Measurements from ENCODE around the gene BAIAP3.

BAIAP3 gene

GRCh38 chr16:1348441-1348840 is 15.0 kb downstream of the BAIAP3 start:
- DNase-seq (ENCODE audit: low spot score) = no peak

- no peak for DNase-seq (ENCODE audit: low spot score)
Measured at GRCh38 chr16:1348926-1349325, 15.5 kb downstream of the BAIAP3 start.

- DNase-seq (ENCODE audit: low spot score) = no peak
Measured at GRCh38 chr16:1349351-1349750, 15.9 kb downstream of the BAIAP3 start.

- DNase-seq (ENCODE audit: low spot score) = no peak
Measured at GRCh38 chr16:1349951-1350350, 16.5 kb downstream of the BAIAP3 start.

- no peak for DNase-seq (ENCODE audit: low spot score)
Measured at GRCh38 chr16:1350691-1351090, 17.2 kb downstream of the BAIAP3 start.

GRCh38 chr16:1351215-1351581 is 17.8 kb downstream of the BAIAP3 start:
- no peak for DNase-seq (ENCODE audit: low spot score)

- DNase-seq (ENCODE audit: low spot score) = peak; percentile 83
Measured at GRCh38 chr16:1351582-1352362, 18.3 kb downstream of the BAIAP3 start, which contains the start of the genes GNPTG and TSR3. Gene GNPTG (plus strand): TSS chr16:1351931. CDS start chr16:1351966, 35 bp downstream. Gene TSR3 (minus strand): TSS chr16:1351878. CDS start chr16:1351804, 74 bp downstream.

- no peak for DNase-seq (ENCODE audit: low spot score)
Measured at GRCh38 chr16:1354815-1355540, 21.5 kb downstream of the BAIAP3 start.

GRCh38 chr16:1355591-1355990 is 22.1 kb downstream of the BAIAP3 start:
- no peak for DNase-seq (ENCODE audit: low spot score)

GRCh38 chr16:1356061-1356900 is 22.8 kb downstream of the BAIAP3 start:
- no peak for DNase-seq (ENCODE audit: low spot score)

- no peak for DNase-seq (ENCODE audit: low spot score)
Measured at GRCh38 chr16:1357906-1358566, 24.6 kb downstream of the BAIAP3 start.

- no peak for DNase-seq (ENCODE audit: low spot score)
Measured at GRCh38 chr16:1361685-1362360, 28.4 kb downstream of the BAIAP3 start.

- no peak for DNase-seq (ENCODE audit: low spot score)
Measured at GRCh38 chr16:1362807-1363206, 29.4 kb downstream of the BAIAP3 start.

GRCh38 chr16:1363501-1364041 is 30.1 kb downstream of the BAIAP3 start:
- DNase-seq (ENCODE audit: low spot score) = peak; percentile 45

GRCh38 chr16:1364510-1364909 is 31.1 kb downstream of the BAIAP3 start:
- DNase-seq (ENCODE audit: low spot score) = no peak

GRCh38 chr16:1366060-1366711 is 32.7 kb downstream of the BAIAP3 start:
- no peak for DNase-seq (ENCODE audit: low spot score)

GRCh38 chr16:1366712-1367299 is 33.4 kb downstream of the BAIAP3 start:
- no peak for DNase-seq (ENCODE audit: low spot score)

GRCh38 chr16:1367486-1368174 is 34.2 kb downstream of the BAIAP3 start:
- no peak for DNase-seq (ENCODE audit: low spot score)

All from kidney capillary endothelial cell (primary cell).